ENCODE results near the gene WHAMM.

The WHAMM gene

DNA sequence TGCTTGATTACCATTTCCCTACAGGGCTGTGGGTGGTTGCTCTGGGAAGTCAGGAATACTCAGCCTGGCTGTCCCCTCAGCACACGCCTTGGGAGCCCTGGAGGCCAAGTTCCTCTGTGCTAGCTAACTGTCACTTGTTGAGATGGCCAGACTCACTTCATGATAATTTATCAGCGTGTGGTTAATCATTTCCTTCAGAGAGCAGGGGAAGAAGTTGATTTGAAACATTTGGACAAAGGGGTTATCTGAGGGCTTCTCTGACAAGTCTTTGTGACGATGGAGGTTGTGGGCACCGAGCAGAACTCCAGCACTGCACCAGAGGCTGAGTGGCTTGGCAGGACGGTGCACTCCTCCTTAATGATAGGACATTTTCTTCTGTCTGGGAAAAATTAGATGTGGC is 61.9 kb downstream of the WHAMM start:
- Histone ChIP-seq H3K9ac (ENCODE audit: low read length in 2 of 2) (no peak overlapping the region), H3K4me3 (ENCODE audit: low read length in 2 of 2) (no peak overlapping the region), H3K27me3 (ENCODE audit: control insufficient read depth in 1 of 2, insufficient read depth in 2 of 2, low read length in 2 of 2) (no peaks in the 10 kb centered on the region), H3K36me3 (ENCODE audit: control insufficient read depth in 2 of 2, insufficient read depth in 2 of 2, low read length in 2 of 2) (peaks cover 0 to 14% of the 10 kb centered on the region in 2 donors), H3K27ac (ENCODE audit: low read length) (no peak overlapping the region), H3K4me1 (ENCODE audit: control insufficient read depth, insufficient read depth, low read length) (no peaks in the 10 kb centered on the region), H3K9me3 (ENCODE audit: control insufficient read depth in 2 of 2, low read length in 2 of 2) (no peaks in the 10 kb centered on the region)

DNA sequence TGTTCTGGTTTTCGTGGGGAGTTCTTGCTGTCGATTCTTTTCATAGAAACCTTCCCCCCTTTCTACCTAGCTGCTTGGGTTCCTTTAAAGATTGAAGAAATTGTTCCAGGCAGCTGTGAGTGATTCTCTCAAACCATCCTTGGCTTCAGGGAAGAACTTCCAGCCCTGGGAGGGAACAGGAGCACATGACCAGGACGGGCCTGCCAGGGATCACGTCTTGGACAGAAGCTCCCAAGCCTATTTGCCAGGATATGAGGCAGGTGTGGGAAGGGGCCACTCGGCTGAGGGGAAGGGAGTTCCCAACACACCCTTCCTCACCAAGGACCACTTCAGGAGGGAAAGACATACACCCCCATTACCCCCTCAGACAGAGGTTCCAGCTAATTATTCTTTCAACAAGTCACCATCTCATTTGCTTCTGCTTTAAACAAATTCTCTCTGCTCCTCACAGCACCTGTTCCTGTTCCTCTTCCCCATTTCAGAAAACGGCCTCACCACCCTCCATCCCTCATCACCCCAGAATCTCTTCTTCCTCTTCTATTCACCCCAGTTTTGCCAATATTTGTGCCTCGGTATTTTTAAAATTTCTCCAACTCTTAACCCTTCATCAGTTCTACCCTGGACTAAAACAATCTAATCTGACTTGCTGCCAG is 62.5 kb downstream of the WHAMM start:
- Histone ChIP-seq H3K9ac (ENCODE audit: low read length in 2 of 2) (no peak overlapping the region), H3K4me3 (ENCODE audit: low read length in 2 of 2) (no peak overlapping the region), H3K4me1 (ENCODE audit: control insufficient read depth, insufficient read depth, low read length) (no peaks in the 10 kb centered on the region), H3K36me3 (ENCODE audit: control insufficient read depth in 2 of 2, insufficient read depth in 2 of 2, low read length in 2 of 2) (peaks cover 0 to 14% of the 10 kb centered on the region in 2 donors), H3K9me3 (ENCODE audit: control insufficient read depth in 2 of 2, low read length in 2 of 2) (no peaks in the 10 kb centered on the region), H3K27me3 (ENCODE audit: control insufficient read depth in 1 of 2, insufficient read depth in 2 of 2, low read length in 2 of 2) (no peaks in the 10 kb centered on the region), H3K27ac (ENCODE audit: low read length) (no peak overlapping the region)

DNA sequence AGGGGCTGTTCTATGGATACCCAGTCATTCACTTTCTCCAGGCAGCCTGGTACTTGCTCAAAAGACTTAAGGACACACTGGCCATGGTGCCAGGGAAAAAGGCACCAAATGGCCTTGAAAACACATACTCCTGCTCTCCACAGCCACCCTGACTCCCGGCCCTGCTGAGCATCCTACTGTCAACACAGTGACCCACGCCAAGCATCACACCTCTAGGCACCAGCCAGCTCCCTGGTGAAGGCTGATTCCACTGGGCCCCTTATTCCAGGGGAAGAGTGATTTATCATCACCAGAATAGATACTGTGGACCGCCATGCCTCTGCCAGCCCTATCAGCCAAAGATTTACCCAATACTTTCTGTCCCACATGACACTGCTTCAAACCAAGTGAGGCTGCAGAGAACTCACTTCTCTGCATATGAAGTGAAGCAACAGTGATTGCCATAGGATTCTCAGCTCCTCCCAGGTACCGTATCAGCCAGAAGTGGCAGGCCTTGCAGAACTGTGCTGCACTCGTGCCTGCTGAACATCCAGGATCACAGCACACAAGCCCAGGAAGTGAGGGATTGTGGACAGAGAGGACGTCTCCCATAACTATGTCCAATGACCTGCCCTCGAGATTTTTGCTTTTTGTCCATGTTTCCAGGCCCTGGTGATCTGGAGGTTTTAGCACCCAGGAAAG is 63.7 kb downstream of the WHAMM start:
- H3K27ac ChIP-seq (ENCODE audit: low read length), result no peak overlapping the region
- no peaks in the 10 kb centered on the region for H3K27me3 ChIP-seq (ENCODE audit: control insufficient read depth in 1 of 2, insufficient read depth in 2 of 2, low read length in 2 of 2)
- H3K9ac ChIP-seq (ENCODE audit: low read length in 2 of 2), result no peak overlapping the region
- peaks cover 0 to 14% of the 10 kb centered on the region in 2 donors for H3K36me3 ChIP-seq (ENCODE audit: control insufficient read depth in 2 of 2, insufficient read depth in 2 of 2, low read length in 2 of 2)
- no peak overlapping the region for H3K4me3 ChIP-seq (ENCODE audit: low read length in 2 of 2)
- H3K4me1 ChIP-seq (ENCODE audit: control insufficient read depth, insufficient read depth, low read length), result no peaks in the 10 kb centered on the region
- H3K9me3 ChIP-seq (ENCODE audit: control insufficient read depth in 2 of 2, low read length in 2 of 2), result no peaks in the 10 kb centered on the region

GRCh38 chr15:82874267-82874666 is 64.8 kb downstream of the WHAMM start:
- H3K27ac ChIP-seq (ENCODE audit: low read length), result no peak overlapping the region

DNA sequence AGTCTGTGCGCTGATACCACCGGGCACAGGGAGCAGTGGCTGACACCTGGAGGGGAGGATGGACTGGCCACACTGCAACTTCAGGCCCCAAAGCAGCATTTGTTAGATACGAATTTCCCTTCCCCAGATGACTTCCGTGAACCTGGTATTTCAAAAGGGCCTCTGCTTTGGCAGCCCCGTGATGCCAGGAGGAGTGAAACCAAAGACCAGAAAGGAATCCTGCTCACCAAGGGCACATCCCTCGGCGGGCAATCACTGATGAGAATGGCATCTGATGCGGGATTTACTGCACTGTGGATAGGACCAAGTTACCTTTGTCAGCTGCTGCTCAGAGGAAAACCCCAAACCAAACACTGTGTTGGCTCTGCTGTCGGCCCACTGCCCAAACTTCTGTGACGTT is 65.5 kb downstream of the WHAMM start:
- Histone ChIP-seq H3K36me3 (ENCODE audit: control insufficient read depth in 2 of 2, insufficient read depth in 2 of 2, low read length in 2 of 2) (peaks cover 0 to 14% of the 10 kb centered on the region in 2 donors), H3K27ac (ENCODE audit: low read length) (no peak overlapping the region), H3K9ac (ENCODE audit: low read length in 2 of 2) (no peak overlapping the region), H3K9me3 (ENCODE audit: control insufficient read depth in 2 of 2, low read length in 2 of 2) (no peaks in the 10 kb centered on the region), H3K27me3 (ENCODE audit: control insufficient read depth in 1 of 2, insufficient read depth in 2 of 2, low read length in 2 of 2) (no peaks in the 10 kb centered on the region), H3K4me1 (ENCODE audit: control insufficient read depth, insufficient read depth, low read length) (no peaks in the 10 kb centered on the region), H3K4me3 (ENCODE audit: low read length in 2 of 2) (no peak overlapping the region)

More at GRCh38 chr15:82874267-82874666, 64.8 kb downstream of the WHAMM start:
- H3K9ac ChIP-seq (ENCODE audit: low read length in 2 of 2), result no peak overlapping the region
- no peaks in the 10 kb centered on the region for H3K4me1 ChIP-seq (ENCODE audit: control insufficient read depth, insufficient read depth, low read length)
- H3K9me3 ChIP-seq (ENCODE audit: control insufficient read depth in 2 of 2, low read length in 2 of 2), result no peaks in the 10 kb centered on the region
- H3K4me3 ChIP-seq (ENCODE audit: low read length in 2 of 2), result no peak overlapping the region
- peaks cover 0 to 14% of the 10 kb centered on the region in 2 donors for H3K36me3 ChIP-seq (ENCODE audit: control insufficient read depth in 2 of 2, insufficient read depth in 2 of 2, low read length in 2 of 2)
- no peaks in the 10 kb centered on the region for H3K27me3 ChIP-seq (ENCODE audit: control insufficient read depth in 1 of 2, insufficient read depth in 2 of 2, low read length in 2 of 2)

DNA sequence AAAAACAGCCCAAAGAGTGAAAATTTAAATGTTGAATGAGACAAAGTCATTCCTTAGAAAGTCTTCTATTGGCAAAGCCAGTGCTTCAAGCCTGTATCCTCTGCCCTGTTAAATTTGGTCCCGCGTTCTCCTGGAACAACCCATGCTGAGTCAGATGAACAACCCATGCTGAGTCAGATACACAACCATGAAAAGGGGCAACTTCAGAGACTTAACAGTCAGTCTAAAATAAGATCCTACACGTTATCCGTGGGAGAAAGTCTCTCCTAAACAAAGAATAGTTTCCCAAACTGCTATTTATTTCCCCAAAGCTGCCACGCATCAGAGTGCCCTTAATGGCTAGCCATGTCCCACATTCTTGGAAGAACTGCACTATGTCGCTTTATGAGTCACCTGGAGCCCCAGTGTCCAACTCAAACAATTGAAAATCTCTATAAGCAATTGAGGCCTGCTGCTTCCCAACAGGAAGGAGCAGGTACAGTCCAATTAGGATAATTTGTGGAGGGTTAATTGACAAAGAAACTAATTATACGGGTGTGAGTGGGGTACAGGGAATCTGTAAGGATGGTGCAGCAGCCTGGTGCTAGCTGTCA is 66.1 kb downstream of the WHAMM start:
- Histone ChIP-seq H3K9me3 (ENCODE audit: control insufficient read depth in 2 of 2, low read length in 2 of 2) (no peaks in the 10 kb centered on the region), H3K36me3 (ENCODE audit: control insufficient read depth in 2 of 2, insufficient read depth in 2 of 2, low read length in 2 of 2) (peaks cover 0 to 14% of the 10 kb centered on the region in 2 donors), H3K9ac (ENCODE audit: low read length in 2 of 2) (no peak overlapping the region), H3K4me1 (ENCODE audit: control insufficient read depth, insufficient read depth, low read length) (no peaks in the 10 kb centered on the region), H3K4me3 (ENCODE audit: low read length in 2 of 2) (no peak overlapping the region), H3K27me3 (ENCODE audit: control insufficient read depth in 1 of 2, insufficient read depth in 2 of 2, low read length in 2 of 2) (no peaks in the 10 kb centered on the region), H3K27ac (ENCODE audit: low read length) (no peak overlapping the region)

GRCh38 chr15:82877825-82878224 is 68.4 kb downstream of the WHAMM start:
- H3K9ac ChIP-seq (ENCODE audit: low read length in 2 of 2), result no peak overlapping the region
- no peak overlapping the region for H3K27ac ChIP-seq (ENCODE audit: low read length)
- no peaks in the 10 kb centered on the region for H3K4me1 ChIP-seq (ENCODE audit: control insufficient read depth, insufficient read depth, low read length)
- H3K36me3 ChIP-seq (ENCODE audit: control insufficient read depth in 2 of 2, insufficient read depth in 2 of 2, low read length in 2 of 2), result peaks cover 0 to 10% of the 10 kb centered on the region in 2 donors
- H3K27me3 ChIP-seq (ENCODE audit: control insufficient read depth in 1 of 2, insufficient read depth in 2 of 2, low read length in 2 of 2), result no peaks in the 10 kb centered on the region
- no peaks in the 10 kb centered on the region for H3K9me3 ChIP-seq (ENCODE audit: control insufficient read depth in 2 of 2, low read length in 2 of 2)
- H3K4me3 ChIP-seq (ENCODE audit: low read length in 2 of 2), result no peak overlapping the region

- Histone ChIP-seq H3K27me3 (ENCODE audit: control insufficient read depth in 1 of 2, insufficient read depth in 2 of 2, low read length in 2 of 2) (no peaks in the 10 kb centered on the region), H3K4me3 (ENCODE audit: low read length in 2 of 2) (no peak overlapping the region), H3K9me3 (ENCODE audit: control insufficient read depth in 2 of 2, low read length in 2 of 2) (no peaks in the 10 kb centered on the region), H3K36me3 (ENCODE audit: control insufficient read depth in 2 of 2, insufficient read depth in 2 of 2, low read length in 2 of 2) (peaks cover 0 to 7% of the 10 kb centered on the region in 2 donors), H3K27ac (ENCODE audit: low read length) (no peak overlapping the region), H3K4me1 (ENCODE audit: control insufficient read depth, insufficient read depth, low read length) (no peaks in the 10 kb centered on the region), H3K9ac (ENCODE audit: low read length in 2 of 2) (no peak overlapping the region)
Observed at GRCh38 chr15:82878325-82878724, 68.9 kb downstream of the WHAMM start.

DNA sequence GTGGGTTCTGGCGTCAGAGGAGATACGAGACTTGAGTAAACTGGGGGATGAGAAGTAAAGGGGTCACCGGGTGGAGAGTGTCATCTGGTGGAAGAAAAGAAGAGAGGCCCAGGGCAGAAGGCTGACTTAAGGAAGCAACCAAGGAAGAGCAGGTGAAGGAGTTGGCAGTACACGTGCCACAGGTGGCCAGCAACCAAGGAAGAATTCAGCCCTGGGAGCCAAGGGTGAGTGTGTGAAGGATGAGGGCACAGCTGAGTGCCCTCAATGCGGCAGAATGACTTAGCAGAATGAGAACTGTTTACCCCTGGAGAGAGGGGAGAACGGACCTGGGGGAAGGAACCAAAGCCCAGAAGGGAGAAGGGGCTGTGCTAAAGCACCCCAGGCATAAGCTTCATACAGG is 71.3 kb downstream of the WHAMM start:
- Histone ChIP-seq H3K27me3 (ENCODE audit: control insufficient read depth in 1 of 2, insufficient read depth in 2 of 2, low read length in 2 of 2) (no peaks in the 10 kb centered on the region), H3K27ac (ENCODE audit: low read length) (no peak overlapping the region), H3K4me1 (ENCODE audit: control insufficient read depth, insufficient read depth, low read length) (no peaks in the 10 kb centered on the region), H3K4me3 (ENCODE audit: low read length in 2 of 2) (no peak overlapping the region), H3K9me3 (ENCODE audit: control insufficient read depth in 2 of 2, low read length in 2 of 2) (no peaks in the 10 kb centered on the region), H3K9ac (ENCODE audit: low read length in 2 of 2) (no peak overlapping the region), H3K36me3 (ENCODE audit: control insufficient read depth in 2 of 2, insufficient read depth in 2 of 2, low read length in 2 of 2) (no peaks in the 10 kb centered on the region)

DNA sequence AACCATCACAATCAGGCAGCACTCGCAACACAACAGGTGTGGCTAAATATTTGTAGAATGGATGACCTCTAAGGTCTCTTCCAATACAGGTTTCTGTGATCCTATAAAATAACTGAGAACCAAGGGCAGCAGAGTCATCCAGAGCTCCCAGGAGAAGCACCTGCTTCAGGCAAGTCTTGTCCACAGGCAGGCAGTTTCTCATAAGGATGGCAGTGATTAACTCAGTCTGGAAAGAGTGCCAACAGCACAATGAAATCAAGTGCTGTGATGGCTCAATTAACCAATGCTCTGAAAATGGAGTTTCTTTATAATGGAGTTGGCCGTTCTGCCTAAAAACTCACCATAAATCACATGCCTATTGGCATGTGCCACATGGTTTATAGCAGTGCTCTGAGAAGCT is 72.3 kb downstream of the WHAMM start:
- H3K27ac ChIP-seq (ENCODE audit: low read length), result no peak overlapping the region
- H3K27me3 ChIP-seq (ENCODE audit: control insufficient read depth in 1 of 2, insufficient read depth in 2 of 2, low read length in 2 of 2), result no peaks in the 10 kb centered on the region
- no peaks in the 10 kb centered on the region for H3K9me3 ChIP-seq (ENCODE audit: control insufficient read depth in 2 of 2, low read length in 2 of 2)
- H3K4me3 ChIP-seq (ENCODE audit: low read length in 2 of 2), result no peak overlapping the region
- H3K36me3 ChIP-seq (ENCODE audit: control insufficient read depth in 2 of 2, insufficient read depth in 2 of 2, low read length in 2 of 2), result no peaks in the 10 kb centered on the region
- no peaks in the 10 kb centered on the region for H3K4me1 ChIP-seq (ENCODE audit: control insufficient read depth, insufficient read depth, low read length)
- no peak overlapping the region for H3K9ac ChIP-seq (ENCODE audit: low read length in 2 of 2)

Measured in stomach smooth muscle (tissue), 2 donors.